HCT116 (cell line): ENCODE data around the gene MFN2.

Experiments used
- CEBPB ChIP-seq: IDR thresholded peaks from 2 replicates; pipeline ENCODE4 v1.6.1; 2012; ENCODE audit warnings: low read depth
- EZH2phosphoT487 ChIP-seq: fragments of 200-600 bp; IDR thresholded peaks from 2 replicates; pipeline ENCODE4 v1.6.1; 2018; ENCODE audit warnings: antibody characterized with exemption, borderline replicate concordance
- RAD21 ChIP-seq: IDR thresholded peaks from 2 replicates; pipeline ENCODE4 v1.6.1; 2012; ENCODE audit warnings: low read depth, mild to moderate bottlenecking
- SIN3A ChIP-seq: IDR thresholded peaks from 2 replicates; pipeline ENCODE4 v1.6.1; 2012; ENCODE audit warnings: low read depth
- ZFX ChIP-seq: fragments of 450-650 bp; IDR thresholded peaks from 2 replicates; pipeline ENCODE4 v1.6.1; 2017
- TF ChIP-seq, protein P1 (sequence below), 3 experiments: fragments of 200-600 bp in 1 of 3; sonication (generic) in 1 of 3; IDR thresholded peaks in 2 of 3; conservative IDR thresholded peaks in 1 of 3; 2 replicates each; pipeline ENCODE4 v1.5.1; 2012 to 2017; ENCODE audit warnings: low read depth in 2 of 3, low read length in 2 of 3, antibody characterized with exemption in 1 of 3, borderline replicate concordance in 1 of 3, control low read depth in 1 of 3, mild to moderate bottlenecking in 1 of 3, mixed read lengths in 1 of 3, mixed run types in 1 of 3, moderate library complexity in 1 of 3; ENCODE audit not compliant: insufficient read depth in 1 of 3
- TF ChIP-seq, protein P2 (sequence below): IDR thresholded peaks from 2 replicates; pipeline ENCODE4 v1.6.1; 2012

- TF ChIP-seq, protein P1, sequence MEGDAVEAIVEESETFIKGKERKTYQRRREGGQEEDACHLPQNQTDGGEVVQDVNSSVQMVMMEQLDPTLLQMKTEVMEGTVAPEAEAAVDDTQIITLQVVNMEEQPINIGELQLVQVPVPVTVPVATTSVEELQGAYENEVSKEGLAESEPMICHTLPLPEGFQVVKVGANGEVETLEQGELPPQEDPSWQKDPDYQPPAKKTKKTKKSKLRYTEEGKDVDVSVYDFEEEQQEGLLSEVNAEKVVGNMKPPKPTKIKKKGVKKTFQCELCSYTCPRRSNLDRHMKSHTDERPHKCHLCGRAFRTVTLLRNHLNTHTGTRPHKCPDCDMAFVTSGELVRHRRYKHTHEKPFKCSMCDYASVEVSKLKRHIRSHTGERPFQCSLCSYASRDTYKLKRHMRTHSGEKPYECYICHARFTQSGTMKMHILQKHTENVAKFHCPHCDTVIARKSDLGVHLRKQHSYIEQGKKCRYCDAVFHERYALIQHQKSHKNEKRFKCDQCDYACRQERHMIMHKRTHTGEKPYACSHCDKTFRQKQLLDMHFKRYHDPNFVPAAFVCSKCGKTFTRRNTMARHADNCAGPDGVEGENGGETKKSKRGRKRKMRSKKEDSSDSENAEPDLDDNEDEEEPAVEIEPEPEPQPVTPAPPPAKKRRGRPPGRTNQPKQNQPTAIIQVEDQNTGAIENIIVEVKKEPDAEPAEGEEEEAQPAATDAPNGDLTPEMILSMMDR (IDR thresholded peaks at IDR 0.05 in 2 of 3, conservative IDR thresholded peaks at IDR 0.05 in 1 of 3; ENCODE audit: borderline replicate concordance in 1 of 3, insufficient read depth in 1 of 3, low read depth in 2 of 3, low read length in 2 of 3): no peak
- TF ChIP-seq CEBPB (no peak), RAD21 (no peak), SIN3A (no peak), EZH2phosphoT487 (no peak), ZFX (no peak)
- TF ChIP-seq, protein P2, sequence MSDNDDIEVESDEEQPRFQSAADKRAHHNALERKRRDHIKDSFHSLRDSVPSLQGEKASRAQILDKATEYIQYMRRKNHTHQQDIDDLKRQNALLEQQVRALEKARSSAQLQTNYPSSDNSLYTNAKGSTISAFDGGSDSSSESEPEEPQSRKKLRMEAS: no peak
Measured at GRCh38 chr1:11990303-11991032, 10.2 kb downstream of the MFN2 start.
